Gastrocnemius medialis (tissue), 4 donors: ENCODE data around the gene ZNF627. TPM values are rescaled to one million over a fixed set of nuclear protein-coding genes. Genes with fewer than 3 reads are reported as not detected.

Experiments used
- ATAC-seq, 2 donors: fragments of 150-250 bp; one replicate each; pipeline ENCODE4 v1.9.1; 2016
- DNase-seq, 2 donors: peaks; one replicate each; pipeline ENCODE4 v3.0.0-alpha.2; 2019
- H3K27ac ChIP-seq, 4 donors: fragments of 200-600 bp; sonication (generic); 1 replicate in 1 of 4; 2 replicates in 3 of 4; pipeline ENCODE4 v1.5.1; 2016 to 2018; ENCODE audit warnings: mild to moderate bottlenecking in 2 of 4, moderate library complexity in 1 of 4
- H3K27me3 ChIP-seq, 3 donors: fragments of 200-600 bp; sonication (generic) in 2 of 3; 1 replicate in 1 of 3; 2 replicates in 2 of 3; pipeline versions ENCODE4 v1.5.1 to v1.6.0; 2016 to 2019; ENCODE audit warnings: mild to moderate bottlenecking in 1 of 3, moderate library complexity in 1 of 3
- H3K36me3 ChIP-seq, 2 donors: fragments of 200-600 bp; sonication (generic) in 1 of 2; one replicate each; pipeline ENCODE4 v1.5.1; 2017 to 2018
- H3K4me1 ChIP-seq, 2 donors: fragments of 200-600 bp; sonication (generic) in 1 of 2; one replicate each; pipeline ENCODE4 v1.5.1; 2016 to 2017; ENCODE audit warnings: mild to moderate bottlenecking in 2 of 2
- H3K4me3 ChIP-seq, 4 donors: fragments of 200-600 bp; sonication (generic) in 3 of 4; 1 replicate in 1 of 4; 2 replicates in 3 of 4; pipeline ENCODE4 v1.5.1; 2016 to 2019; ENCODE audit warnings: mild to moderate bottlenecking in 2 of 4
- H3K9me3 ChIP-seq, 3 donors: fragments of 200-600 bp; sonication (generic) in 2 of 3; 1 replicate in 1 of 3; 2 replicates in 2 of 3; pipeline ENCODE4 v1.5.1; 2016 to 2019
- POLR2A ChIP-seq, 2 donors: fragments of 450-650 bp; IDR thresholded peaks; one replicate each; pipeline ENCODE4 v1.6.1; 2017; ENCODE audit warnings: antibody characterized with exemption in 2 of 2, mild to moderate bottlenecking in 2 of 2, moderate library complexity in 2 of 2
- in situ Hi-C, 4 donors: fragments of 200-750 bp; cut with MboI; loops; one replicate each; pipeline versions ENCODE4 v1.15.0 to v1.8.0; 2017; ENCODE audit warnings: low sequenced_read_pairs in 4 of 4
- intact Hi-C: fragments of 100-400 bp; cut with DNase I; formaldehyde crosslinking; loops from one replicate; pipeline ENCODE4 v1.15.1; 2023; ENCODE audit warnings: low total_unique reads
- total RNA-seq, 4 donors: library from RNA; depleted of rRNA; stranded (reverse); fragments of >200 nt; gene quantifications; one replicate each; pipeline versions ENCODE4 v1.1.0 to v1.2.3, GENCODE V29; 2016
- TF ChIP-seq, protein P1 (sequence below), 5 experiments: fragments of 450-650 bp in 3 of 5; fragments of 200-600 bp in 2 of 5; sonication (generic) in 2 of 5; IDR thresholded peaks in 4 of 5; conservative IDR thresholded peaks in 1 of 5; 1 replicate in 4 of 5; 2 replicates in 1 of 5; pipeline ENCODE4 v1.5.1; 2016 to 2019; ENCODE audit warnings: antibody characterized with exemption in 5 of 5, mild to moderate bottlenecking in 3 of 5, moderate library complexity in 3 of 5

The ZNF627 gene
- total RNA-seq, 4 donors from 2014 or later, result 2.3 to 4.5 (median 3.7) TPM

DNA sequence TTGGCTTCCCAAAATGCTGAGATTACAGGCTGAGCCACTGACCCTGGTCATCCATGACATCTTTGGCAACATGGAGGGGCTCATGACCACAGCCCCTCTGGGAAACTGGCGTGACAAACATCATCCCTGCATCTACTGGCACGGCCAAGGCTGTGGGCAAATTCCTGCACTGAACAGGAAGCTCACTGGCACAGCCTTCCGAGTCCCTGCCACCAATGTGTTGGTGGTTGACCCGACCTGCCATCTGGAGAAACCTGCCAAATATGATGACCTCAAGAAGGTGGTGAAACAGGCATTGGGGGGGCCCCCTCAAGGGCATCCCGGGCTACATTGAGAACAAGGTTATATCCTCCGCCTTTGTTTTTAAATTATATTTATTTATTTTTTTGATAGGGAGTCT lies 11.0 kb upstream of the ZNF627 start:
- Histone ChIP-seq H3K4me1 (peaks cover 0 to 5% of the 10 kb centered on the region in 2 donors), H3K36me3 (no peaks in the 10 kb centered on the region), H3K4me3 (no peak overlapping the region), H3K27me3 (no peaks in the 10 kb centered on the region), H3K9me3 (no peaks in the 10 kb centered on the region), H3K27ac (no peak overlapping the region)
- ATAC-seq, result no peak
- intact Hi-C loops, result loop anchor here (5.0 to 10.0 kb wide), 3 partner anchors 89 to 452 kb away; no protein-coding TSS in a partner anchor
- in situ Hi-C loops, result loop anchor here in 1 of 4 donors (10.0 to 25.0 kb wide), 2 partner anchors 92 to 199 kb away; partner anchors contain the start of gene EPOR
- TF ChIP-seq POLR2A (IDR thresholded peaks at IDR 0.05), result no peak
- TF ChIP-seq, protein P1, sequence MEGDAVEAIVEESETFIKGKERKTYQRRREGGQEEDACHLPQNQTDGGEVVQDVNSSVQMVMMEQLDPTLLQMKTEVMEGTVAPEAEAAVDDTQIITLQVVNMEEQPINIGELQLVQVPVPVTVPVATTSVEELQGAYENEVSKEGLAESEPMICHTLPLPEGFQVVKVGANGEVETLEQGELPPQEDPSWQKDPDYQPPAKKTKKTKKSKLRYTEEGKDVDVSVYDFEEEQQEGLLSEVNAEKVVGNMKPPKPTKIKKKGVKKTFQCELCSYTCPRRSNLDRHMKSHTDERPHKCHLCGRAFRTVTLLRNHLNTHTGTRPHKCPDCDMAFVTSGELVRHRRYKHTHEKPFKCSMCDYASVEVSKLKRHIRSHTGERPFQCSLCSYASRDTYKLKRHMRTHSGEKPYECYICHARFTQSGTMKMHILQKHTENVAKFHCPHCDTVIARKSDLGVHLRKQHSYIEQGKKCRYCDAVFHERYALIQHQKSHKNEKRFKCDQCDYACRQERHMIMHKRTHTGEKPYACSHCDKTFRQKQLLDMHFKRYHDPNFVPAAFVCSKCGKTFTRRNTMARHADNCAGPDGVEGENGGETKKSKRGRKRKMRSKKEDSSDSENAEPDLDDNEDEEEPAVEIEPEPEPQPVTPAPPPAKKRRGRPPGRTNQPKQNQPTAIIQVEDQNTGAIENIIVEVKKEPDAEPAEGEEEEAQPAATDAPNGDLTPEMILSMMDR (IDR thresholded peaks at IDR 0.05 in 4 of 5, conservative IDR thresholded peaks at IDR 0.05 in 1 of 5), result no peak
- DNase-seq, result no peak

DNA sequence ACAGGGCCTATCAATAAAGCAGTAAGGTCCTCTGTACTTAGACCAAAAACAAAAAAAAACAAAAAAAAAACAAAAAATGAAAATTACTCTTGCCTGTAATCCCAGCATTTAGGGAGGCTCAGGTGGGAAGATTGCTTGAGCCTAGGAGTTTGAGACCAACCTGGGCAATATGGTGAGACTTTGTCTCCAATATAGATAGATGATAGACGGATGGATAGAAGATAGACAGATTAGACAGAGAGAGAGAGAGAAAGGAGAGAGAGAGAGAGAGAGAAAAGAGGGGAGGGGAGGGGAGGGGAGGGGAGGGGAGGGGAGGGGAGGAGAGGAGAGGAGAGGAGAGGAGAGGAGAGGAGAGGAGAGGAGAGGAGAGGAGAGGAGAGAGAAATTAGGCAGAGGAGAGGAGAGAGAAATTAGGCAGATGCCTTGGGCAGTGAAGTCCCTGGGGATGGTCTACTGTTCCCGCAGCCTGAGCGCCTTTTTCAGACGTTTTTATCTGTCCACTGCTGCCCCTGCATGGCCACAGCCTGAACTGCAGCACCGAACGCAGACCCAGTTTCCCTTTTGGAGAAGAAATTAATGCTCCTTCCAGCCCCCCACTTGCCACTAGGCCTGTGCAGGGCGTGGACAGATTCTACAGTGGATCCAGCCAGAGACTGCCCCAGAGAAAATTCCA lies 9.8 kb upstream of the ZNF627 start:
- DNase-seq (peak; percentile 41 to 56), ATAC-seq (peak; percentile 54 to 68)
- Histone ChIP-seq H3K36me3 (no peaks in the 10 kb centered on the region), H3K27ac (no peak overlapping the region), H3K27me3 (no peaks in the 10 kb centered on the region), H3K4me1 (peaks cover 0 to 5% of the 10 kb centered on the region in 2 donors), H3K4me3 (no peak overlapping the region), H3K9me3 (no peaks in the 10 kb centered on the region)
- in situ Hi-C loops (loop anchor here in 1 of 4 donors (10.0 to 25.0 kb wide), 2 partner anchors 93 to 200 kb away; partner anchors contain the start of gene EPOR), intact Hi-C loops (loop anchor here (1.0 to 10.0 kb wide), 4 partner anchors 27 to 453 kb away; no protein-coding TSS in a partner anchor)
- TF ChIP-seq POLR2A (IDR thresholded peaks at IDR 0.05), result no peak
- TF ChIP-seq, protein P1 (IDR thresholded peaks at IDR 0.05 in 4 of 5, conservative IDR thresholded peaks at IDR 0.05 in 1 of 5), result peak; percentile 78 to 88 (median 83)

DNA sequence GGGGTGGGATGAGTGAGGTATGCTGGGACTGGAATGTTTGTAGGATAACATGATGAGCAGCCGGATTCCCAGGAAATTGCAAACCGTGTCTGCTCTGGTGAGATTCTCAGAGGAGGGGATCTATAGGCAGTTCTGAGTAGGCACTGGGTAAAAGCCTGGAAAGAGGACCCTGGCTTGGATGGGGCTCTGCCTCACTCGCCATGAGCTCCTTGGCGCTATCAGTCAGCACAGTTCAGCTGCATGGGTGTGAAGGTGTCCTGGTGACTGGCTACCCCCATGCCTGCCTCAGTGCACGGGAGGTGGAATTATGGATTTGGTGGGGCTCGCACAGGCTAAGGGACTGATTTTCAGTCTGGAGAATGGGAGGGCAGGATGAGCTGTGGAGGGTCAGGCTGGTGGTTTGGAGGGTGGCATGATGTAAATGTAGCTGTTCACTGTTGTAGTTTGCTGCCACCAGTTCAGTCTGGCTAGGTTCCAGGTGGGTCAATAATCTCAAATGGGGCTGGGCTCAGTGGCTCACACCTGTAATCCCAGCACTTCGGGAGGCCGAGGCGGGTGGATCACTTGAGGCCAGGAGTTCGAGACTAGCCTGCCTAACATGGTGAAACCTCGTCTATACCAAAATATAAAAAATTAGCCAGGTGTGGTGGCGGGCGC lies 9.2 kb upstream of the ZNF627 start:
- Histone ChIP-seq H3K4me3 (no peak overlapping the region), H3K27me3 (no peaks in the 10 kb centered on the region), H3K9me3 (no peaks in the 10 kb centered on the region), H3K27ac (no peak overlapping the region), H3K36me3 (no peaks in the 10 kb centered on the region), H3K4me1 (peaks cover 0 to 5% of the 10 kb centered on the region in 2 donors)
- intact Hi-C loops (loop anchor here (1.0 to 10.0 kb wide), 4 partner anchors 28 to 453 kb away; no protein-coding TSS in a partner anchor), in situ Hi-C loops (loop anchor here in 1 of 4 donors (10.0 to 25.0 kb wide), 2 partner anchors 93 to 201 kb away; partner anchors contain the start of gene EPOR)
- ATAC-seq, result no peak
- no peak for DNase-seq
- TF ChIP-seq, protein P1 (IDR thresholded peaks at IDR 0.05 in 4 of 5, conservative IDR thresholded peaks at IDR 0.05 in 1 of 5), result peak in 2 of 5 experiments; percentile 7 to 24
- no peak for TF ChIP-seq POLR2A (IDR thresholded peaks at IDR 0.05)

GRCh38 chr19:11594084-11594483 lies 3.2 kb upstream of the ZNF627 start:
- DNase-seq (no peak), ATAC-seq (no peak)
- H3K36me3 ChIP-seq, result no peaks in the 10 kb centered on the region
- no peaks in the 10 kb centered on the region for H3K27me3 ChIP-seq
- H3K4me3 ChIP-seq, result no peak overlapping the region
- no peak overlapping the region for H3K27ac ChIP-seq
- H3K4me1 ChIP-seq, result peaks cover 9% of the 10 kb centered on the region in 2 donors
- no peak for TF ChIP-seq POLR2A (IDR thresholded peaks at IDR 0.05)
- TF ChIP-seq, protein P1 (IDR thresholded peaks at IDR 0.05 in 4 of 5, conservative IDR thresholded peaks at IDR 0.05 in 1 of 5), result no peak
- intact Hi-C loops, result no loop called here
- no peaks in the 10 kb centered on the region for H3K9me3 ChIP-seq
- in situ Hi-C loops, result loop anchor here in 1 of 4 donors (25.0 kb wide), 1 partner anchor 207 kb away; the partner anchor contains the start of gene EPOR
